ENCODE results near the gene HNRNPH2.

Gene HNRNPH2

DNA sequence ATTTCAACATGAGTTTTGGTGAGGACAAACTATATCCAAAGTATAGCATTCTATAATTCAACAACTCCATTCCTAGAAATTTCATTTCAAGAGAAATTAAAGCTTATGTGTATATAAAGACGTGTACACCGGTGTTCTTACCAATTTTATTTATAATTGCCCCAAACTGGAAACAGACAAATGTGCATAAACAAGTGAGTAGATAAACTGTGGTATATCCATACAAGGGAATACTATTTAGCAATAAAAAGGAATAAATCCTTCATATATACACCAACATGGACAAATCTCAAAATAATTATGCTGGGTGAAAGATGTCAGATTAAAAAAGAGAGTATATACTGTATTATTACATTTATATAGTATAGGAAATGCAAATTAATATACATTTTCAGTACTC, 19.9 kb downstream of the HNRNPH2 start:
- Histone ChIP-seq H3F3A (ENCODE audit: insufficient read depth, low read length) (no peaks in the 10 kb centered on the region), H3K9me3 (ENCODE audit: low read length) (no peaks in the 10 kb centered on the region), H3K79me2 (ENCODE audit: insufficient read depth, low read length) (no peaks in the 10 kb centered on the region), H3K4me1 (ENCODE audit: insufficient read depth, low read length, severe bottlenecking) (no peaks in the 10 kb centered on the region), H3K4me3 (ENCODE audit: low read depth, low read length, poor library complexity, severe bottlenecking) (no peak overlapping the region), H2AFZ (ENCODE audit: low read length) (no peak overlapping the region), H3K4me2 (ENCODE audit: low read length) (no peak overlapping the region), H3K27ac (ENCODE audit: low read depth, low read length, poor library complexity, severe bottlenecking) (no peak overlapping the region), H3K36me3 (ENCODE audit: insufficient read depth, low read length) (no peaks in the 10 kb centered on the region), H3K9me2 (ENCODE audit: low read depth, low read length) (no peaks in the 10 kb centered on the region), H3K9ac (ENCODE audit: low read length) (no peak overlapping the region), H3K27me3 (ENCODE audit: insufficient read depth, low read length) (no peaks in the 10 kb centered on the region), H4K20me1 (ENCODE audit: insufficient read depth, low read length) (no peaks in the 10 kb centered on the region)
- TF ChIP-seq EZH2 (IDR thresholded peaks at IDR 0.05; ENCODE audit: borderline replicate concordance, low read length), result no peak
- TF ChIP-seq CTCF (IDR thresholded peaks at IDR 0.05; ENCODE audit: low read length), result no peak

DNA sequence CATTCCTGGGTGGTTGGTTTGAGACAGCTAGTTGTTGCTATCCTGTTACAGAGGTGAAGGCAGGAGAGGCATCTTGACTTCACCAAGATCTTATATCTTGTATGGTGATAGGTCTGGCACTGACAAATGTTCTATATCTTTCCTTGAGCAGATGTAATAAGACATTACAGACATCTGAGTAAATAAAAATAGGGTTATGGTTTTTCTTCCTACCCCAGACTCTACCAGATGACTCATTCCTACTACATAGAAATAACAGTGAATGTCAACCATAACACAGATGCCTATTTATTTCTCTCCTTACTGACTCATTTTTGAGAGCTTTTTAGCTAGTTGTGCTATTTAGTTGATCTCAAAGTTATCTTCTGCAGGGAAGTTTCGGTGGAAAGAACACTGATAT, 21.9 kb downstream of the HNRNPH2 start:
- TF ChIP-seq CTCF (IDR thresholded peaks at IDR 0.05; ENCODE audit: low read length) (no peak), EZH2 (IDR thresholded peaks at IDR 0.05; ENCODE audit: borderline replicate concordance, low read length) (no peak)
- H3K4me2 ChIP-seq (ENCODE audit: low read length), result no peak overlapping the region

DNA sequence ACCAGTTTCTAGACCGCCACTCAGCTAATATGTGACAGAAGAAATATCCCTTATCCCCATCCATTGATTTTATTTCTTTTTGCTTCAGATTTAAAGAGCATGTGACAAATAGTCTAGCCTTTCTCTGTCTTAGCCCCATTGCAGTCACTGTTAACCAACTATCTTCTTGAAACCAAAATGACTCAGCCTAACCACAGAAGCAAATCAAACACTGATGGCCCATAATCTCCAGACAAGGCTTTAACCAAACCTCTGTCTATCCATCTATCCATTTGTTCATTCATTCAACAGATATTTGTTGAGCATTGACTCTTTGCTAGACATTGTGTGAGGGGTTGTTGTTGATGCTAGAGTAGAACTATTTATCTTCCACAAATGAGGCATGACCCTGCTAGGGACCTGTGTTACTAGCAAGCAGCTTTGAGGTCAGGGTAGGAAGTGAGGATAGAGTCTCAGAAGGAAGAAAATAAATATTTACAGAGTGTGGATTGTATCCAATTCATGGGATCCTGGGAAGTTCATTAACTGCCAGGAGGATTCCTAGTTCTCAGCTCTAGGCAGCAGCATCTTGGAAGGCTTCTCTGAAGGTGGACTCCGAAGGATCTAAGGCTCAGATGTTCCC, 22.5 kb downstream of the HNRNPH2 start:
- H3K4me3 ChIP-seq (ENCODE audit: low read depth, low read length, poor library complexity, severe bottlenecking), result no peak overlapping the region
- no peak overlapping the region for H3K4me2 ChIP-seq (ENCODE audit: low read length)
- no peaks in the 10 kb centered on the region for H3K9me3 ChIP-seq (ENCODE audit: low read length)
- no peaks in the 10 kb centered on the region for H3F3A ChIP-seq (ENCODE audit: insufficient read depth, low read length)
- H3K27ac ChIP-seq (ENCODE audit: low read depth, low read length, poor library complexity, severe bottlenecking), result no peak overlapping the region
- no peaks in the 10 kb centered on the region for H3K36me3 ChIP-seq (ENCODE audit: insufficient read depth, low read length)
- no peaks in the 10 kb centered on the region for H3K79me2 ChIP-seq (ENCODE audit: insufficient read depth, low read length)
- no peaks in the 10 kb centered on the region for H3K9me2 ChIP-seq (ENCODE audit: low read depth, low read length)
- H3K9ac ChIP-seq (ENCODE audit: low read length), result no peak overlapping the region
- no peaks in the 10 kb centered on the region for H4K20me1 ChIP-seq (ENCODE audit: insufficient read depth, low read length)
- TF ChIP-seq CTCF (IDR thresholded peaks at IDR 0.05; ENCODE audit: low read length), result no peak
- TF ChIP-seq EZH2 (IDR thresholded peaks at IDR 0.05; ENCODE audit: borderline replicate concordance, low read length), result no peak
- no peak overlapping the region for H2AFZ ChIP-seq (ENCODE audit: low read length)
- no peaks in the 10 kb centered on the region for H3K27me3 ChIP-seq (ENCODE audit: insufficient read depth, low read length)
- no peaks in the 10 kb centered on the region for H3K4me1 ChIP-seq (ENCODE audit: insufficient read depth, low read length, severe bottlenecking)

More for the DNA sequence above, 21.9 kb downstream of the HNRNPH2 start:
- Histone ChIP-seq H3K9me3 (ENCODE audit: low read length) (no peaks in the 10 kb centered on the region), H2AFZ (ENCODE audit: low read length) (no peak overlapping the region), H3K27ac (ENCODE audit: low read depth, low read length, poor library complexity, severe bottlenecking) (no peak overlapping the region), H3K79me2 (ENCODE audit: insufficient read depth, low read length) (no peaks in the 10 kb centered on the region), H3K4me3 (ENCODE audit: low read depth, low read length, poor library complexity, severe bottlenecking) (no peak overlapping the region), H3K4me1 (ENCODE audit: insufficient read depth, low read length, severe bottlenecking) (no peaks in the 10 kb centered on the region), H3F3A (ENCODE audit: insufficient read depth, low read length) (no peaks in the 10 kb centered on the region), H3K27me3 (ENCODE audit: insufficient read depth, low read length) (no peaks in the 10 kb centered on the region), H3K9me2 (ENCODE audit: low read depth, low read length) (no peaks in the 10 kb centered on the region), H3K9ac (ENCODE audit: low read length) (no peak overlapping the region), H3K36me3 (ENCODE audit: insufficient read depth, low read length) (no peaks in the 10 kb centered on the region), H4K20me1 (ENCODE audit: insufficient read depth, low read length) (no peaks in the 10 kb centered on the region)
